SH-SY5Y (cell line): ENCODE data around the gene SLC25A21.

ENCODE experiments used
- GATA2 ChIP-seq: IDR thresholded peaks from 2 replicates; pipeline ENCODE4 v1.6.1; 2011; ENCODE audit warnings: mild to moderate bottlenecking, low read depth, low read length
- GATA3 ChIP-seq: IDR thresholded peaks from 2 replicates; pipeline ENCODE4 v1.6.1; 2011; ENCODE audit warnings: low read depth, mild to moderate bottlenecking, low read length, moderate library complexity

GRCh38 chr14:36656687-36657398 is 515.6 kb downstream of the SLC25A21 start:
- TF ChIP-seq GATA2 (no peak), GATA3 (no peak)
